GM12865 (cell line): ENCODE results near the gene CBX7.
"Not testable (repeated sequence)": the region's sequence is repeated elsewhere in the genome, so short reads cannot be mapped to it uniquely, and the experiment has no call there.

Source experiments
- DNase-seq: peaks from one replicate; pipeline ENCODE4 v3.0.0; 2010; ENCODE audit warnings: low read depth
- H3K4me3 ChIP-seq: 2 replicates; pipeline ENCODE4 v1.5.1; 2011; ENCODE audit warnings: mild to moderate bottlenecking, low read depth, low read length, control low read depth
- TF ChIP-seq, protein P1 (sequence below): IDR thresholded peaks from 2 replicates; pipeline ENCODE4 v1.5.1; 2011; ENCODE audit warnings: low read length, control low read depth, low read depth, inconsistent platforms; ENCODE audit not compliant: insufficient read depth; ENCODE audit errors: missing control alignments

Gene CBX7

DNA sequence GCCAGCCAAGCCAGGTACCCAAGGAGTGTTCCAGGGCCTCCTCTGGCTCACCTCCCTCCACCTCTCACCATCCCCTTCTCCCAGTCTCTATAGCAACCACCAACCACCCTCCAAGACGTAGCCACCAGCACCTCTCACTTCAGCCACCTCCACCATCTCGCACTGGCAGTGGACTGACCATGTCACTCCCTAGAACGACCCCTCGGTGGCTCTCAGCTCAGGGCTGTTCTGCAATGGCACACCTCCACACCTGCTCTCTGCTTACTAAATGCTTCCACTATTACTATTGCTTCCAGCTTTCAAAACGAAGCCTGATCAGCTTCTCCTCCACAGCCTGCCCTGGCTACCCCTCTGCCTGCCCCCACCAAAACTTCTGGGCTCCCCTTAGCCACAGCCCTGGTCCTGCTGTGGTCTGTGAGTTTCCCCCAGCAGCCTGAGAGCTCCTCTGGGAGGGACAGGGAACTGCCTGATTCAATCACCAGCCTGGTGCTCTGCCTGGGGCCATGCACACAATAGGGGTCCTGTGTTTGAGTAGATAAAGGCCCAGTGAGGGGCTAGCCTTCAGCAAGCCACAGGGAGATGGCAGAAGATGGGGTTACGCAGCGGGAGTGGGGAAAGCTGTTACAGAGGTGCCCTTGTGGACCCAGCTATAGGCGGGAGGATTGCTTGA, 17.5 kb upstream of the CBX7 start:
- H3K4me3 ChIP-seq: no peak overlapping the region
- DNase-seq: no peak
- TF ChIP-seq, protein P1, sequence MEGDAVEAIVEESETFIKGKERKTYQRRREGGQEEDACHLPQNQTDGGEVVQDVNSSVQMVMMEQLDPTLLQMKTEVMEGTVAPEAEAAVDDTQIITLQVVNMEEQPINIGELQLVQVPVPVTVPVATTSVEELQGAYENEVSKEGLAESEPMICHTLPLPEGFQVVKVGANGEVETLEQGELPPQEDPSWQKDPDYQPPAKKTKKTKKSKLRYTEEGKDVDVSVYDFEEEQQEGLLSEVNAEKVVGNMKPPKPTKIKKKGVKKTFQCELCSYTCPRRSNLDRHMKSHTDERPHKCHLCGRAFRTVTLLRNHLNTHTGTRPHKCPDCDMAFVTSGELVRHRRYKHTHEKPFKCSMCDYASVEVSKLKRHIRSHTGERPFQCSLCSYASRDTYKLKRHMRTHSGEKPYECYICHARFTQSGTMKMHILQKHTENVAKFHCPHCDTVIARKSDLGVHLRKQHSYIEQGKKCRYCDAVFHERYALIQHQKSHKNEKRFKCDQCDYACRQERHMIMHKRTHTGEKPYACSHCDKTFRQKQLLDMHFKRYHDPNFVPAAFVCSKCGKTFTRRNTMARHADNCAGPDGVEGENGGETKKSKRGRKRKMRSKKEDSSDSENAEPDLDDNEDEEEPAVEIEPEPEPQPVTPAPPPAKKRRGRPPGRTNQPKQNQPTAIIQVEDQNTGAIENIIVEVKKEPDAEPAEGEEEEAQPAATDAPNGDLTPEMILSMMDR: no peak

- no peak for DNase-seq
- TF ChIP-seq, protein P1: no peak
- no peak overlapping the region for H3K4me3 ChIP-seq
These were observed 14.1 kb upstream of the CBX7 start for GRCh38 chr22:39166547-39166946.

- DNase-seq: not testable (repeated sequence)
These were observed 3.6 kb upstream of the CBX7 start for GRCh38 chr22:39156093-39156492.

DNA sequence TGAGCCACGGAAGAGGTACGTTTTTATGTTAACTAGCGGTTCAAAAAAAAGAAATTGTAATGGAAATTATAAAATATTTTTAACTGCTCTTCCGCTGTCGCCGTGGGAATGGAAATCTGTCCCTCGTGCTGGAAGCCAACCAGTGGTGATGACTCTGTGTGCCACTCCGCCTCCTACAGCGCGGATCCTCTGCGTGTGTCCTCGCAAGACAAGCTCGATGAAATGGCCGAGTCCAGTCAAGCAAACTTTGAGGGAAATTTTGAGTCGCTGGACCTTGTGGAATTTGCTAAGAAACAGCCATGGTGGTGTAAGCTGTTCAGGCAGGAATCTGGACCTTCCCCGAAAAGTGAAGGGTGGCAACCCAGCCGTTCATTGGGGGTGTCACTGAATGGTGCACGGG, 2.9 kb upstream of the CBX7 start:
- TF ChIP-seq, protein P1: no peak
- H3K4me3 ChIP-seq: no peak overlapping the region
- no peak for DNase-seq

More at GRCh38 chr22:39156093-39156492, 3.6 kb upstream of the CBX7 start:
- H3K4me3 ChIP-seq: not testable (repeated sequence)

DNA sequence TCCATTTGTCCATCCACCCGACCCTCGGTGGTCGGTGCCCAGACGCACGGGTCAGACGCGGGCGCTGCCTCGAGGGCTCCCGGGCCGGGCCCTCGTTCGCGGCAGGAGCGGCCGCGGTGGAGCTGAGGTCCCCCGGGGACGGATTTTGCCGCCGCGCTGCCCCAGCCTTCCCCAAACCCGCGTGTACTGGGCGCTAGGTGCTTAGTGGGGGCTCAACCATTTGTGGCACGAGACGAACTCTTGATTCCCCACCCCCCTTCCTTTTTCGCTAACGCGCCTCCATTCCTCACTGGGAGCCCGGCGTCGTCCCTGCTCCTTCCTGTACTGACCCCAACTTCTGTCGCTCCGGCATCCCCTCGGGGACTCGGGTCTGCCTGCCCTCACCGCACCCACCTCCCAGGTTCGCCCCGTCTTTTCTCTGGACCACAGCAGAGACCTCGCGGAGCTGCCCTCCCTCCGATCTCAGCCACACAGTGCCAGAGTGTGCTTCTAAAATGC, 789 bp upstream of the CBX7 start:
- DNase-seq: no peak
- H3K4me3 ChIP-seq: peak overlapping the region; percentile 65
- TF ChIP-seq, protein P1: no peak

GRCh38 chr22:39152024-39152510, 413 bp downstream of the CBX7 start:
- DNase-seq: no peak
- TF ChIP-seq, protein P1: no peak

GRCh38 chr22:39151329-39151975, 1.0 kb downstream of the CBX7 start:
- DNase-seq: no peak
- TF ChIP-seq, protein P1: no peak
- peak overlapping the region; percentile 82 for H3K4me3 ChIP-seq

More at GRCh38 chr22:39152024-39152510, 413 bp downstream of the CBX7 start:
- H3K4me3 ChIP-seq: peak overlapping the region; percentile 82
